B cell (primary cell): ENCODE data around the gene EPB41L3.
"Not testable (repeated sequence)": the region's sequence is repeated elsewhere in the genome, so short reads cannot be mapped to it uniquely, and the experiment has no call there.

Experiments
- EZH2 ChIP-seq: IDR thresholded peaks from 2 replicates; pipeline ENCODE4 v1.6.1; 2012; ENCODE audit warnings: borderline replicate concordance, low read depth, mild to moderate bottlenecking, moderate library complexity, low read length; ENCODE audit not compliant: insufficient read depth, poor library complexity, severe bottlenecking
- TF ChIP-seq, protein P1 (sequence below): fragments of 200-600 bp; IDR thresholded peaks from one replicate; pipeline ENCODE4 v1.8.0; 2022; ENCODE audit warnings: antibody characterized with exemption, mild to moderate bottlenecking

DNA sequence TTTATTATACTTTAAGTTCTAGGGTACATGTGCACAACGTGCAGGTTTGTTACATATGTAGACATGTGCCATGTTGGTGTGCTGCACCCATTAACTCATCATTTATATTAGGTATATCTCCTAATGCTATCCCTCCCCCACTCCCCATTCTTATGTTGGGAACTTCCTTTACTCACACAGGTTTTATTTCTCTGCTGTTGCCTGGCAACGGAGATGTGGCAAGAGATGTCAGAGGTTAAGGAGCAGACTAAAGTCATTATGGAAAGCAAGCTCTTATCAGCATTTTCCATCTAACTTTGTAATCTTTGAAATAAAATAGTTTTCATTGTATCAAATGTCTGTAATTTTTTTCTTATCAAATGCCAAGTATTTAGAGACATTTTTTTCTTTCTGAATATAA lies 26.8 kb upstream of the EPB41L3 start:
- TF ChIP-seq, protein P1, sequence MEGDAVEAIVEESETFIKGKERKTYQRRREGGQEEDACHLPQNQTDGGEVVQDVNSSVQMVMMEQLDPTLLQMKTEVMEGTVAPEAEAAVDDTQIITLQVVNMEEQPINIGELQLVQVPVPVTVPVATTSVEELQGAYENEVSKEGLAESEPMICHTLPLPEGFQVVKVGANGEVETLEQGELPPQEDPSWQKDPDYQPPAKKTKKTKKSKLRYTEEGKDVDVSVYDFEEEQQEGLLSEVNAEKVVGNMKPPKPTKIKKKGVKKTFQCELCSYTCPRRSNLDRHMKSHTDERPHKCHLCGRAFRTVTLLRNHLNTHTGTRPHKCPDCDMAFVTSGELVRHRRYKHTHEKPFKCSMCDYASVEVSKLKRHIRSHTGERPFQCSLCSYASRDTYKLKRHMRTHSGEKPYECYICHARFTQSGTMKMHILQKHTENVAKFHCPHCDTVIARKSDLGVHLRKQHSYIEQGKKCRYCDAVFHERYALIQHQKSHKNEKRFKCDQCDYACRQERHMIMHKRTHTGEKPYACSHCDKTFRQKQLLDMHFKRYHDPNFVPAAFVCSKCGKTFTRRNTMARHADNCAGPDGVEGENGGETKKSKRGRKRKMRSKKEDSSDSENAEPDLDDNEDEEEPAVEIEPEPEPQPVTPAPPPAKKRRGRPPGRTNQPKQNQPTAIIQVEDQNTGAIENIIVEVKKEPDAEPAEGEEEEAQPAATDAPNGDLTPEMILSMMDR = not testable (repeated sequence)
- not testable (repeated sequence) for TF ChIP-seq EZH2
